Colon (tissue), 2 donors: ENCODE measurements around the gene CEBPB.
"Not testable (repeated sequence)": the region's sequence is repeated elsewhere in the genome, so short reads cannot be mapped to it uniquely, and the experiment has no call there.

Source experiments
- FAIRE-seq: peaks from 2 replicates; lab custom pipeline; 2012; peaks lifted over from hg19 to GRCh38; lab: Jason Lieb, UNC
- donor health status: control.
- donor health status: control.

CEBPB gene

DNA sequence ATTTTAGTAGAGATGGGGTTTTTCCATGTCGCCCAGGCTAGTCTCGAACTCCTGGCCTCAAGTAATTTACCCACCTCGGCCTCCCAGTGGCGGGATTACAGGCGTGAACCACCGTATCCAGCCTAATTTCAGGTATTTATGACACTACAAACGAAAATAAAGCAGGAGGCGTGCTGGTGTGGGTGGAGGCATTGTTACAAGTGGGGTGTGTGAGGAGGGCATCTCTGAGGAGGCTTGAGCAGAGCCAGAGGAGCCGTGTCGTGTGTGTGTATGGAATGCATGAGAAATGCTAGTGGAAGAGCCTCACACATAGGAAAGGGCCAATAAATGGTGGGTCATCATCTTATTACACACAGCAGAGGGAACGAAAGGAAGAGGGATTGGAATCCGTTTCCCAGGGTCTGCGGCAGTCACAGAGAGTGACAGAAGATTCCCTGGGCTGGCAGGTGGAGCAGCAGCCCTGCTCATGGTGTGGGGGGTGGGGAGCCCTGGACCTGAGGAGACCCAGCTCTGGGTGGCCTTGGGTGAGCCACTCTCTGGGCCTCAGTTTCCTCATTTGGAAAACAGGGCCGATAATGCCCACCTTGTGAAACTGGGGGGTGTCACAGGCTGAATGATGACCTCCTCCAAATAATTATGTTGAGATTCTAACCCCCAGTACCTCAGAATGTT is 19.9 kb upstream of the CEBPB start:
- no peak for FAIRE-seq

DNA sequence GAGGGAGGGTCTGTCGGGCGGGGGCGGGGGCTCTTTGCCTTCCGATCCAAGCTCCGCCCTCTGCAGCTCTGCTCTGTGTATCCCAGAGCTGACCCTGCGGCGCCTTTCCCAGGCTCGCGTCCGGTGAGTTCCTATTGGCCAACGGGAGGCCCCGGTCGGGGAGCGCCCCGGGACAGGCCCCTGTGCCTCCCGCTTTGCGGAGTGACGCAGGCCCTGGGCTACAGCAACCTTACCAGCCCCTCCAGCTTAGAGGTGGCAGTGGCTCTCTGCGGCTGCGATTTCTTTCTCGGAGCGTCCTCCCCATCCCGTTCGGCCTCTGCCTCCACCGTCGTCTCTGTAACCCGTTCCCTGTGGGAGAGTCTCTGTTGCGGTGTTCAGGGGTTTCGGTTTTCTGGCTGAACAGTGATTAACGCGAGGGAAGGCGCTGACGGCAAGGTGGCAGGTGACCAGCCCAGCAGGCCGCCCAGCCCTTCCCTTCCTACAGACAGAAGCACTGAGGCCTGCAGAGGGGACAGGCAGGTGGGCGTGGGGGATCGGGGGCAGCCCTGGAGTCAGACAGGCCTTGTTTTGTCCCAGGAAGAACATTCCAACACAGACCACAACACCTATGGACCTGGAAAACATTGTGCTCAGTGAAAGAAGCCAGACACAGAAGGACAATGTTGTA is 18.1 kb upstream of the CEBPB start:
- FAIRE-seq, result no peak

- no peak for FAIRE-seq
These were observed 16.2 kb upstream of the CEBPB start for GRCh38 chr20:50174456-50174855.

GRCh38 chr20:50175938-50176933 is 14.4 kb upstream of the CEBPB start:
- FAIRE-seq, result no peak

DNA sequence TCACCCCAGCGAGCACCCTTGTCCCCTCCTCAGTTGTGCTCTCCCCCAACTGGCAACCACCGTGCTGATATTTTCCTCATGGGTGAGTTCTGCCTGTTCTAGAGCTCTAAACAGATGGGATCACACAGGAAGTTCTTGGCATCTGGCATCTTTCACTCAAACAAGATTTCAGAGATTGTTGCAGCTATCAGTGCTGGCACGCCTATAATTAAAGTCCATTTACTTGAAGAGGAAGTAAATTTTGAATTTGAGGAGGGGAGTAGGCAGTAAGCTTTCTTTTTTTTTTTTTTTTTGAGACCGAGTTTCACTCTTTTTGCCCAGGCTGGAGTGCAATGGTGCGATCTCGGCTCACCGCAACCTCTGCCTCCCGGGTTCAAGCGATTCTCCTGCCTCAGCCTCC is 12.0 kb upstream of the CEBPB start:
- not testable (repeated sequence) for FAIRE-seq

DNA sequence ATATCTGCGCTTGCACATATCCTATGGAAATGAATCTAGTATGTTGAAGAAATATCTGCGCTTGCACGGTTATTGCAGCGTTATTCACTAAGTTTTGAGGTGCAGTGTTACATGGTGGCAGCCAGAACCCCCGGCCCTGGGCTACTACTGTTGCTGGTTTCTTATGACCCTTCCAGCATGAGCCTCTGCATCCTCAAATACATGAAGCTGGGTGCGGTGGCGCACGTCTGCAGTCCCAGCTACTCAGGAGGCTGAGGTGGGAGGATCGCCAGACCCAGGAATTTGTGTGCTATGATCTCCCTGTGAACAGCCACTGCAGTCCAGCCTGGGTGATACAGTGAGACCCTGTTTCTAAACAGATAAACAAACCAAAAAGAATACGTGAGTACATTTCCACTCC is 9.3 kb upstream of the CEBPB start:
- FAIRE-seq, result no peak

DNA sequence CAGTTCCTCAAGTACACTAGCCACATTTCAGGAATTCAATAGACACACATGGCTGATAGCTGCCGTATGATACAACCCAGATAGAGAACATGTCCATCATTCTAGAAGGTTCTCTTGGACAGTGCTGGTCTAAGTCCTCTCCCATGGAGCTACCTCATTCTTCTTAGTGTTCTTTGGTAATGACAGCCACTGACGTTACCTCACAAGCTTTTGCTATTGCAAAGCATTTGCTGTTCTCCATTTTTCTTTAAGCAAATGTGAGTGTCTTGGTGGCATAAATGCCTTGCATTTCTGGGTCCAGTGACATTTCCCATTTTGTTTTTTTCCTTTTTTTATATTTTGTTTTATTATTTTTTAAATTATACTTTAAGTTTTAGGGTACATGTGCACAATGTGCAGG is 8.3 kb upstream of the CEBPB start:
- FAIRE-seq, result no peak

- no peak for FAIRE-seq
These were observed 5.2 kb upstream of the CEBPB start for GRCh38 chr20:50185426-50185825.

- FAIRE-seq, result no peak
These were observed 4.3 kb upstream of the CEBPB start for GRCh38 chr20:50186151-50186885.

GRCh38 chr20:50186987-50187402 is 3.6 kb upstream of the CEBPB start:
- no peak for FAIRE-seq

DNA sequence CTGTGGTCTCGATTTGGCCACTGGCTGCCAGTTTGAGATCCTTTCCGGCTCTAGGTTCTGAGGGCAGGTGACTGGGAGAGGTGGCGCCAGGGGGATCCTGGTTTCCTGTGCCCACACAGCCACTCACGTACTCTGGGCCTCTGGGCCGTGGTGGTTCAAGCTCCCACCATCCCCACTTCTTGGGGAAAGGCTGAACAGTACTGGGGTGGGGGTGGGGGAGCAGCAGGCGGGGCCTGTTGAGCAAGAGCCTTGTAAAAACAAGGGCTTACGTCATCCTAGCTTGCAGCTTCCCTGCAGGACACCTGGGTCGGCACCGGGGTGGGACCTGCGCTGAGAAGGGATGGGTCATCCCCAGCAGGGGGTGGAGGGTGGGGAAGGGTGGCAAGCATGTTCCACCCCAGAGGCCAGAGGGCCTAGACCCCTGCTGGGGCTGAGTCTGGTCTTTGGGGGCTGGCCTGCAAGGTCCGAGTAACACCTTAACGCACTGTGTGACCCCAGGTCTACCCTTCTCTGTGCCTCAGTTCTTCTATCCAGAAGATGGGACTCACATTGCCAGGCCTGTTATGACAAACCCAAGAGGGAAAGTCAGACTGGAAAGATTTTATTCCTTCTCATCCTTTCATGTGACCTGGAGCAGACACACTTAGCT is 3.1 kb upstream of the CEBPB start:
- FAIRE-seq, result no peak

DNA sequence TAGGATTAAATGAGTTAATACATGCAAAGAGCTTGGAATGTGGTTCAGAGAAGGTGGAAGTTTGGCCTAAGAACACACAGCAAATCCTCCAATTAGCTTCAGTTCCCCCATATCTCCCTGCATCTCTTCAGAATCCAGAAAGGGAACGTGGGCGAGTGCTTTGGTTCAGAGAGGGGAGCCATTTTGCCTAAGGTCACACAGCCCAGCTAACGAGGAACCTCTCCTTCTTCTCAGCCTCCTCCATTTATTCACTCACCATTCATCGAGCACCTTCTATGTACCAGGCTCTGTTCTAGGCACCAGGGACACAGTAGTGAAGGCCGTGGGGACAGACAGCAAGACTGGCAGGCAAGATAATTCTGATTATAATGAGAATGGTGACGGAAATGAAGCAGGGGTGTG is 2.3 kb upstream of the CEBPB start:
- FAIRE-seq, result no peak

GRCh38 chr20:50188879-50189680 is 1.6 kb upstream of the CEBPB start:
- no peak for FAIRE-seq

GRCh38 chr20:50189681-50190250 is 864 bp upstream of the CEBPB start:
- no peak for FAIRE-seq

DNA sequence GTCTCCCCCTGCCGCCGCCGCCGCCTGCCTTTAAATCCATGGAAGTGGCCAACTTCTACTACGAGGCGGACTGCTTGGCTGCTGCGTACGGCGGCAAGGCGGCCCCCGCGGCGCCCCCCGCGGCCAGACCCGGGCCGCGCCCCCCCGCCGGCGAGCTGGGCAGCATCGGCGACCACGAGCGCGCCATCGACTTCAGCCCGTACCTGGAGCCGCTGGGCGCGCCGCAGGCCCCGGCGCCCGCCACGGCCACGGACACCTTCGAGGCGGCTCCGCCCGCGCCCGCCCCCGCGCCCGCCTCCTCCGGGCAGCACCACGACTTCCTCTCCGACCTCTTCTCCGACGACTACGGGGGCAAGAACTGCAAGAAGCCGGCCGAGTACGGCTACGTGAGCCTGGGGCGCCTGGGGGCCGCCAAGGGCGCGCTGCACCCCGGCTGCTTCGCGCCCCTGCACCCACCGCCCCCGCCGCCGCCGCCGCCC is 474 bp downstream of the CEBPB start:
- FAIRE-seq, result no peak

DNA sequence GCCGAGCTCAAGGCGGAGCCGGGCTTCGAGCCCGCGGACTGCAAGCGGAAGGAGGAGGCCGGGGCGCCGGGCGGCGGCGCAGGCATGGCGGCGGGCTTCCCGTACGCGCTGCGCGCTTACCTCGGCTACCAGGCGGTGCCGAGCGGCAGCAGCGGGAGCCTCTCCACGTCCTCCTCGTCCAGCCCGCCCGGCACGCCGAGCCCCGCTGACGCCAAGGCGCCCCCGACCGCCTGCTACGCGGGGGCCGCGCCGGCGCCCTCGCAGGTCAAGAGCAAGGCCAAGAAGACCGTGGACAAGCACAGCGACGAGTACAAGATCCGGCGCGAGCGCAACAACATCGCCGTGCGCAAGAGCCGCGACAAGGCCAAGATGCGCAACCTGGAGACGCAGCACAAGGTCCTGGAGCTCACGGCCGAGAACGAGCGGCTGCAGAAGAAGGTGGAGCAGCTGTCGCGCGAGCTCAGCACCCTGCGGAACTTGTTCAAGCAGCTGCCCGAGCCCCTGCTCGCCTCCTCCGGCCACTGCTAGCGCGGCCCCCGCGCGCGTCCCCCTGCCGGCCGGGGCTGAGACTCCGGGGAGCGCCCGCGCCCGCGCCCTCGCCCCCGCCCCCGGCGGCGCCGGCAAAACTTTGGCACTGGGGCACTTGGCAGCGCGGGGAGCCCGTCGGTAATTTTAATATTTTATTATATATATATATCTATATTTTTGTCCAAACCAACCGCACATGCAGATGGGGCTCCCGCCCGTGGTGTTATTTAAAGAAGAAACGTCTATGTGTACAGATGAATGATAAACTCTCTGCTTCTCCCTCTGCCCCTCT is 1.1 kb downstream of the CEBPB start:
- FAIRE-seq, result no peak

DNA sequence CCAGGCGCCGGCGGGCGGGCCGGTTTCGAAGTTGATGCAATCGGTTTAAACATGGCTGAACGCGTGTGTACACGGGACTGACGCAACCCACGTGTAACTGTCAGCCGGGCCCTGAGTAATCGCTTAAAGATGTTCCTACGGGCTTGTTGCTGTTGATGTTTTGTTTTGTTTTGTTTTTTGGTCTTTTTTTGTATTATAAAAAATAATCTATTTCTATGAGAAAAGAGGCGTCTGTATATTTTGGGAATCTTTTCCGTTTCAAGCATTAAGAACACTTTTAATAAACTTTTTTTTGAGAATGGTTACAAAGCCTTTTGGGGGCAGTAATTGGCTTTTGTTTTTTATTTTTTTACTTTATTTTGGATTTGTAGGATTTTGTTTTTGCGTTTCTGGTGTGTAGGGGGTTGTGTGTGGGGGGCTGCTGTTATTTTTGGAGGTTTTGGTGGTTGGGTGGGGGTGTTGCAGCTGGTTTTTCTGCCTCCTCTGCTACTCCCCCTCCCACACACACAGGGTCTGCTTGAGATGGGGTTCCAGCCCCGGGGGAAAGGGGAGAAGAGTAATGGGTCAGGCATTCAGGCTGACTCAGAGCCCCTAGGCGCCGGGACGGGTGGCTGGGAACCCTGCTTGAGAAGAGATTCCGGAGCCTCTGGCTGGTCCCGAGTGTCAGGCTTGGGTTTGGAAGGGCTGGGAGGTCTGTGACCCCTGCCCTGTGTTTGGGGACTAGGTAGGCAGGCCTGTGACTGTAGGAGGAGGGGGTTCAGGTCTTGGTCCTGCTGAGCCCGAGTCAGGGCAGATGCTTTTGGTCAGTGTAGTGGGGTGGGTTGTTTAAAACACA is 2.0 kb downstream of the CEBPB start:
- FAIRE-seq, result no peak

DNA sequence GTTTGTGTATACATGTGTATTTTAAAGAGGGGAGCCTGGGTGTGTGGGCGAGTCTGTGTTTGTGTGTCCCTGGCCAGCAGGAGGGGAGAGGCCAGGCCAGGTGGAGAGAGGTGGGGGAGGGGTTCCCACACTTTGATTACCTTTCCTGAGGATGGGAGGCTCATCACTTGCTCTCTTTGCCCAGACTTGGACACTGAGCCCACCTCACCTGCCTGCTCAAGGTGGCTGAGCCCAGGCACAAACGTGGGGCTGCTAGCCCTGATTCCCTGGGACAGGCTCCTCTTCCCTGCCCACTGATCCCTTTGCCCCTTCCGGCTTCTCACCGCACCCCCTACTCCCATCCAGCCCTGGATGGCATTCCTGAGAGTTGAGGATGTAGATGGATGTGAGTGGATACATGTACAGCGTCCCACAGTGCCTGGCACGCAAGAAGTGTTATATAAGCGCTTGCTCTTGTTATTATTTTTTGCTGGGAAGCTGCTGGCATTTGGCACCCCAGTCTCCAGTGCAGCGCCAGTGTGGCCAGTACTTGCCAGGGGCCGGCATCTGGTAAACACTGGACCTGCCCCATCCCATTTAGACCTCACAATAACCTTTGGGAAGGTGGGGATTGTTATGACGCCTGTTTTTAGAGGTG is 2.7 kb downstream of the CEBPB start:
- FAIRE-seq, result no peak
